ENCODE results near the gene C4orf50.

DNA sequence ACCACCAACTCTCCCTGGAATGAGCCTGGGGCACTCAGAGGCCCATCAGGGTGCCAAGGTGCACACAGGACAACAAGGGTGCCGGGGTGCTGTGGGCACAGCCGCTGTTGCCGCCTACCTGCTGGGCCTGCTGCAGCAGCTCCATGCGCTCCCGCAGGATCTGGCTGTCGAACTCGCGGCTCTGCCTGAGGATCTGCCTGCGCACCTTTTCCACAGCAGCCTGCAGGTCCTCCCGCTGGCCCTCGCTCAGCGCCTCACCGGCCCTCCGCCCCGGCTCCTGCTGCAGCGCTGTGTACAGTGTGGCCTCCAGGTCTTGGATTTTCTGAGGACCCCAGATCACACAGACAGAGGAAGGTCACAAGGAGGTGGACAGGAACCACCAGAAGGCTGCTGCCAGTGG lies 17.6 kb upstream of the C4orf50 start:
- TF ChIP-seq POLR2A (IDR thresholded peaks at IDR 0.05; ENCODE audit: low read length) (no peak), GATA1 (IDR thresholded peaks at IDR 0.05; ENCODE audit: low read depth, low read length) (no peak)

All from erythroblast (primary cell).